Stomach smooth muscle (tissue), 2 donors: ENCODE data around the gene VILL.
A peak's percentile ranks its signal among the peaks of the same experiment; 100 is the strongest.

Experiments used
- H3K27ac ChIP-seq: one replicate; pipeline ENCODE4 v1.7.0; 2013; ENCODE audit warnings: mild to moderate bottlenecking, low read length, inconsistent platforms
- H3K27me3 ChIP-seq, 2 donors: one replicate each; pipeline ENCODE4 v1.7.0; 2013; ENCODE audit warnings: low read length in 2 of 2; ENCODE audit not compliant: insufficient read depth in 2 of 2, control insufficient read depth in 1 of 2
- H3K36me3 ChIP-seq, 2 donors: one replicate each; pipeline ENCODE4 v1.7.0; 2013; ENCODE audit warnings: low read length in 2 of 2; ENCODE audit not compliant: control insufficient read depth in 2 of 2, insufficient read depth in 2 of 2
- H3K4me1 ChIP-seq: one replicate; pipeline ENCODE4 v1.7.0; 2013; ENCODE audit warnings: low read length; ENCODE audit not compliant: control insufficient read depth, insufficient read depth
- H3K4me3 ChIP-seq, 2 donors: one replicate each; pipeline ENCODE4 v1.7.0; 2013; ENCODE audit warnings: low read length in 2 of 2
- H3K9ac ChIP-seq, 2 donors: one replicate each; pipeline ENCODE4 v1.7.0; 2013; ENCODE audit warnings: low read length in 2 of 2, mild to moderate bottlenecking in 1 of 2
- H3K9me3 ChIP-seq, 2 donors: one replicate each; pipeline ENCODE4 v1.7.0; 2013; ENCODE audit warnings: low read length in 2 of 2; ENCODE audit not compliant: control insufficient read depth in 2 of 2
- donor health status: healthy.
- donor health status: Pancreatic carcinoma.

VILL gene

GRCh38 chr3:37993820-37994638 lies 3.4 kb downstream of the VILL start:
- Histone ChIP-seq H3K4me3 (peak overlapping the region; percentile 74 to 86), H3K27me3 (no peaks in the 10 kb centered on the region), H3K4me1 (peaks cover 19% of the 10 kb centered on the region)

GRCh38 chr3:37994639-37994972 lies 4.0 kb downstream of the VILL start:
- peaks cover 0 to 4% of the 10 kb centered on the region in 2 donors for H3K36me3 ChIP-seq
- no peaks in the 10 kb centered on the region for H3K27me3 ChIP-seq
- no peak overlapping the region for H3K27ac ChIP-seq
- H3K4me1 ChIP-seq, result peaks cover 23% of the 10 kb centered on the region
- peak overlapping the region in 1 of 2 donors; percentile 68 for H3K9ac ChIP-seq
- H3K9me3 ChIP-seq, result no peaks in the 10 kb centered on the region
- H3K4me3 ChIP-seq, result peak overlapping the region; percentile 74 to 86

More at GRCh38 chr3:37993820-37994638, 3.4 kb downstream of the VILL start:
- peak overlapping the region; percentile 55 for H3K27ac ChIP-seq
- no peaks in the 10 kb centered on the region for H3K9me3 ChIP-seq
- peaks cover 0 to 4% of the 10 kb centered on the region in 2 donors for H3K36me3 ChIP-seq
- H3K9ac ChIP-seq, result peak overlapping the region; percentile 63 to 68

GRCh38 chr3:37995652-37996641 lies 5.4 kb downstream of the VILL start:
- no peak overlapping the region for H3K4me3 ChIP-seq
- H3K27ac ChIP-seq, result no peak overlapping the region
- peaks cover 0 to 6% of the 10 kb centered on the region in 2 donors for H3K36me3 ChIP-seq
- peaks cover 23% of the 10 kb centered on the region for H3K4me1 ChIP-seq
- H3K9ac ChIP-seq, result no peak overlapping the region
- no peaks in the 10 kb centered on the region for H3K9me3 ChIP-seq
- no peaks in the 10 kb centered on the region for H3K27me3 ChIP-seq

- Histone ChIP-seq H3K4me3 (no peak overlapping the region), H3K27ac (no peak overlapping the region), H3K27me3 (no peaks in the 10 kb centered on the region), H3K36me3 (peaks cover 0 to 6% of the 10 kb centered on the region in 2 donors), H3K9me3 (no peaks in the 10 kb centered on the region), H3K9ac (no peak overlapping the region), H3K4me1 (peaks cover 23% of the 10 kb centered on the region)
Measured at GRCh38 chr3:37996785-37997301, 6.3 kb downstream of the VILL start.

- Histone ChIP-seq H3K4me3 (no peak overlapping the region), H3K9ac (no peak overlapping the region), H3K9me3 (no peaks in the 10 kb centered on the region), H3K27ac (no peak overlapping the region), H3K4me1 (peaks cover 23% of the 10 kb centered on the region), H3K36me3 (peaks cover 0 to 6% of the 10 kb centered on the region in 2 donors), H3K27me3 (no peaks in the 10 kb centered on the region)
Measured at GRCh38 chr3:37997342-37997741, 6.8 kb downstream of the VILL start.

- H3K9ac ChIP-seq, result peak overlapping the region; percentile 81 to 85
- H3K36me3 ChIP-seq, result peaks cover 0 to 6% of the 10 kb centered on the region in 2 donors
- H3K4me3 ChIP-seq, result peak overlapping the region in 1 of 2 donors; percentile 80
- H3K4me1 ChIP-seq, result peaks cover 23% of the 10 kb centered on the region
- H3K9me3 ChIP-seq, result no peaks in the 10 kb centered on the region
- H3K27ac ChIP-seq, result peak overlapping the region; percentile 76
- no peaks in the 10 kb centered on the region for H3K27me3 ChIP-seq
Measured at GRCh38 chr3:37997791-37998370, 7.3 kb downstream of the VILL start.

GRCh38 chr3:37999836-38000235 lies 9.2 kb downstream of the VILL start:
- Histone ChIP-seq H3K4me1 (peaks cover 21% of the 10 kb centered on the region), H3K9me3 (no peaks in the 10 kb centered on the region), H3K9ac (no peak overlapping the region), H3K27me3 (no peaks in the 10 kb centered on the region), H3K4me3 (no peak overlapping the region), H3K27ac (no peak overlapping the region), H3K36me3 (peaks cover 0 to 6% of the 10 kb centered on the region in 2 donors)

GRCh38 chr3:38000242-38000916 lies 9.8 kb downstream of the VILL start:
- Histone ChIP-seq H3K4me3 (no peak overlapping the region), H3K9ac (no peak overlapping the region), H3K9me3 (no peaks in the 10 kb centered on the region), H3K36me3 (peaks cover 0 to 6% of the 10 kb centered on the region in 2 donors), H3K27ac (no peak overlapping the region), H3K4me1 (peaks cover 21% of the 10 kb centered on the region), H3K27me3 (no peaks in the 10 kb centered on the region)

- H3K4me1 ChIP-seq, result peaks cover 21% of the 10 kb centered on the region
Measured at GRCh38 chr3:38000965-38001455, 10.4 kb downstream of the VILL start.

More at GRCh38 chr3:38000965-38001455, 10.4 kb downstream of the VILL start:
- no peak overlapping the region for H3K9ac ChIP-seq
- H3K36me3 ChIP-seq, result peaks cover 0 to 6% of the 10 kb centered on the region in 2 donors
- no peaks in the 10 kb centered on the region for H3K27me3 ChIP-seq
- H3K4me3 ChIP-seq, result no peak overlapping the region
- H3K27ac ChIP-seq, result no peak overlapping the region
- no peaks in the 10 kb centered on the region for H3K9me3 ChIP-seq
